GM13976 (cell line): ENCODE results near the gene CDO1.

Experiments
- DNase-seq: peaks from one replicate; pipeline ENCODE4 v3.0.0; 2012; ENCODE audit warnings: low spot score
- CTCF ChIP-seq: IDR thresholded peaks from 2 replicates; pipeline ENCODE4 v1.5.1; 2012; ENCODE audit warnings: borderline replicate concordance, mild to moderate bottlenecking; ENCODE audit not compliant: insufficient read depth; ENCODE audit errors: extremely low read depth, missing control alignments, control extremely low read depth
- in situ Hi-C: fragments of 300-500 bp; cut with MboI; formaldehyde crosslinking; loops from one replicate; pipeline ENCODE4 v1.12.0; 2022; ENCODE audit warnings: low sequenced_read_pairs, mixed read lengths, inconsistent platforms; ENCODE audit not compliant: unreplicated experiment

Gene CDO1

GRCh38 chr5:115766608-115767007 lies 49.9 kb downstream of the CDO1 start:
- no peak for TF ChIP-seq CTCF
- no peak for DNase-seq
- in situ Hi-C loops = no loop called here

- in situ Hi-C loops = no loop called here
- peak; percentile 4 for DNase-seq
- TF ChIP-seq CTCF = no peak
Observed at GRCh38 chr5:115758356-115758755, 58.1 kb downstream of the CDO1 start.

GRCh38 chr5:115755675-115756074 lies 60.8 kb downstream of the CDO1 start:
- in situ Hi-C loops = no loop called here
- DNase-seq = no peak
- no peak for TF ChIP-seq CTCF
